CD4-positive, alpha-beta T cell treated with Interleukin-12 subunit alpha and Interleukin-12 subunit beta, for 1 hour (primary cell): Measurements from ENCODE around the gene PHACTR2.
"Not testable (repeated sequence)": the region's sequence is repeated elsewhere in the genome, so short reads cannot be mapped to it uniquely, and the experiment has no call there.

Experiments used
- DNase-seq: peaks from one replicate; pipeline ENCODE4 v3.0.0-alpha.2; 2020

The PHACTR2 gene

GRCh38 chr6:143677891-143678791, at the start of gene PHACTR2:
Gene PHACTR2, plus strand, starts transcription at chr6:143677965. Its CDS starts 199 bp downstream, at chr6:143678164.
- peak; percentile 50 for DNase-seq

GRCh38 chr6:143629104-143630080, 48.4 kb upstream of the PHACTR2 start:
- no peak for DNase-seq

- DNase-seq: not testable (repeated sequence)
Observed at GRCh38 chr6:143631196-143631595, 46.6 kb upstream of the PHACTR2 start.

- no peak for DNase-seq
Observed at GRCh38 chr6:143632894-143633293, 44.9 kb upstream of the PHACTR2 start.

- DNase-seq: no peak
Observed at GRCh38 chr6:143634486-143634885, 43.3 kb upstream of the PHACTR2 start.

- no peak for DNase-seq
Observed at GRCh38 chr6:143637691-143638090, 40.1 kb upstream of the PHACTR2 start.

GRCh38 chr6:143642403-143642802, 35.4 kb upstream of the PHACTR2 start:
- DNase-seq: no peak

GRCh38 chr6:143647191-143647590, 30.6 kb upstream of the PHACTR2 start:
- no peak for DNase-seq

- DNase-seq: no peak
Observed at GRCh38 chr6:143647732-143648131, 30.0 kb upstream of the PHACTR2 start.

GRCh38 chr6:143649319-143649718, 28.4 kb upstream of the PHACTR2 start:
- not testable (repeated sequence) for DNase-seq

- not testable (repeated sequence) for DNase-seq
Observed at GRCh38 chr6:143651328-143651727, 26.4 kb upstream of the PHACTR2 start.

- DNase-seq: no peak
Observed at GRCh38 chr6:143652841-143653331, 24.9 kb upstream of the PHACTR2 start.

GRCh38 chr6:143655541-143655940, 22.2 kb upstream of the PHACTR2 start:
- DNase-seq: no peak

- DNase-seq: no peak
Observed at GRCh38 chr6:143656026-143656425, 21.7 kb upstream of the PHACTR2 start.

GRCh38 chr6:143657809-143658208, 20.0 kb upstream of the PHACTR2 start:
- no peak for DNase-seq

GRCh38 chr6:143660170-143660569, 17.6 kb upstream of the PHACTR2 start:
- not testable (repeated sequence) for DNase-seq

- DNase-seq: no peak
Observed at GRCh38 chr6:143664171-143664570, 13.6 kb upstream of the PHACTR2 start.

- not testable (repeated sequence) for DNase-seq
Observed at GRCh38 chr6:143666007-143666406, 11.8 kb upstream of the PHACTR2 start.

- not testable (repeated sequence) for DNase-seq
Observed at GRCh38 chr6:143669483-143669882, 8.3 kb upstream of the PHACTR2 start.

GRCh38 chr6:143673669-143674068, 4.1 kb upstream of the PHACTR2 start:
- no peak for DNase-seq

- no peak for DNase-seq
Observed at GRCh38 chr6:143674483-143675381, 3.0 kb upstream of the PHACTR2 start.

GRCh38 chr6:143675382-143675900, 2.3 kb upstream of the PHACTR2 start:
- no peak for DNase-seq
